Body of pancreas (tissue), 4 donors: ENCODE results near the gene ERI3. TPM values are rescaled to one million over a fixed set of nuclear protein-coding genes. Genes with fewer than 3 reads are reported as not detected.

Experiments
- ATAC-seq: fragments of 150-250 bp; one replicate; pipeline ENCODE4 v1.9.1; 2016
- DNase-seq, 4 donors: peaks; one replicate each; pipeline ENCODE4 v3.0.0-alpha.2; 2019
- H3K27ac ChIP-seq, 4 donors: fragments of 200-600 bp; sonication (generic); 1 replicate in 3 of 4; 2 replicates in 1 of 4; pipeline versions ENCODE4 v1.5.1 to v1.6.1; 2016 to 2019; ENCODE audit warnings: mild to moderate bottlenecking in 1 of 4, mixed read lengths in 1 of 4, moderate library complexity in 1 of 4
- H3K27me3 ChIP-seq, 2 donors: fragments of 200-600 bp; sonication (generic); one replicate each; pipeline ENCODE4 v1.6.0; 2016; ENCODE audit warnings: mild to moderate bottlenecking in 1 of 2
- H3K36me3 ChIP-seq, 2 donors: fragments of 200-600 bp; sonication (generic); replicated peaks in 1 of 2; 2 replicates each; pipeline ENCODE4 v1.5.1; 2016; ENCODE audit warnings: low read depth in 2 of 2; ENCODE audit not compliant: insufficient read depth in 1 of 2
- H3K4me1 ChIP-seq: fragments of 200-600 bp; sonication (generic); one replicate; pipeline ENCODE4 v1.6.0; 2016
- H3K4me3 ChIP-seq, 2 donors: fragments of 200-600 bp; sonication (generic); 1 replicate in 1 of 2; 2 replicates in 1 of 2; pipeline ENCODE4 v1.5.1; 2016 to 2019
- H3K9me3 ChIP-seq, 3 donors: fragments of 200-600 bp; sonication (generic); 1 replicate in 2 of 3; 2 replicates in 1 of 3; pipeline ENCODE4 v1.5.1; 2016
- CTCF ChIP-seq, 7 experiments: fragments of 450-650 bp in 4 of 7; fragments of 200-600 bp in 3 of 7; sonication (generic) in 3 of 7; IDR thresholded peaks; one replicate each; pipeline ENCODE4 v1.5.1; 2016 to 2019; ENCODE audit warnings: antibody characterized with exemption in 7 of 7
- POLR2A ChIP-seq, 3 donors: fragments of 450-650 bp; IDR thresholded peaks; one replicate each; pipeline ENCODE4 v1.6.1; 2016; ENCODE audit warnings: antibody characterized with exemption in 3 of 3, mild to moderate bottlenecking in 2 of 3
- WGBS, 2 donors: methylation state at CpG; one replicate each; pipeline ENCODE4 v1.1.5; 2017; 5-methylcytosine and 5-hydroxymethylcytosine counted together
- intact Hi-C: fragments of 100-400 bp; cut with DNase I; formaldehyde crosslinking; loops from one replicate; pipeline ENCODE4 v1.15.1; 2023
- total RNA-seq, 2 donors: library from RNA; depleted of rRNA; stranded (reverse); fragments of >200 nt; gene quantifications; one replicate each; pipeline ENCODE4 v1.1.0, GENCODE V29; 2016

ERI3 gene
- total RNA-seq, 2 donors from 2014 or later: 17.4 to 59.7 TPM

GRCh38 chr1:44256762-44257554 lies 98.1 kb downstream of the ERI3 start:
- DNase-seq (no peak), ATAC-seq (no peak)
- Histone ChIP-seq H3K36me3 (no peaks in the 10 kb centered on the region), H3K9me3 (no peaks in the 10 kb centered on the region), H3K4me1 (no peaks in the 10 kb centered on the region), H3K27ac (no peak overlapping the region), H3K4me3 (no peak overlapping the region), H3K27me3 (no peaks in the 10 kb centered on the region)
- TF ChIP-seq CTCF (IDR thresholded peaks at IDR 0.05) (no peak), POLR2A (IDR thresholded peaks at IDR 0.05) (no peak)
- 91 to 93% methylated on average over 10 of the region's 10 CpGs for whole genome bisulfite sequencing, 2 donors
- intact Hi-C loops: no loop called here

GRCh38 chr1:44254392-44254910 lies 100.6 kb downstream of the ERI3 start:
- no peak for DNase-seq
- Histone ChIP-seq H3K4me3 (no peak overlapping the region), H3K27ac (no peak overlapping the region), H3K4me1 (no peaks in the 10 kb centered on the region), H3K9me3 (no peaks in the 10 kb centered on the region), H3K36me3 (no peaks in the 10 kb centered on the region), H3K27me3 (no peaks in the 10 kb centered on the region)
- WGBS, 2 donors: 92 to 97% methylated on average over 4 of the region's 4 CpGs
- no peak for TF ChIP-seq POLR2A (IDR thresholded peaks at IDR 0.05)
- TF ChIP-seq CTCF (IDR thresholded peaks at IDR 0.05): no peak
- ATAC-seq: no peak
- intact Hi-C loops: no loop called here

DNA sequence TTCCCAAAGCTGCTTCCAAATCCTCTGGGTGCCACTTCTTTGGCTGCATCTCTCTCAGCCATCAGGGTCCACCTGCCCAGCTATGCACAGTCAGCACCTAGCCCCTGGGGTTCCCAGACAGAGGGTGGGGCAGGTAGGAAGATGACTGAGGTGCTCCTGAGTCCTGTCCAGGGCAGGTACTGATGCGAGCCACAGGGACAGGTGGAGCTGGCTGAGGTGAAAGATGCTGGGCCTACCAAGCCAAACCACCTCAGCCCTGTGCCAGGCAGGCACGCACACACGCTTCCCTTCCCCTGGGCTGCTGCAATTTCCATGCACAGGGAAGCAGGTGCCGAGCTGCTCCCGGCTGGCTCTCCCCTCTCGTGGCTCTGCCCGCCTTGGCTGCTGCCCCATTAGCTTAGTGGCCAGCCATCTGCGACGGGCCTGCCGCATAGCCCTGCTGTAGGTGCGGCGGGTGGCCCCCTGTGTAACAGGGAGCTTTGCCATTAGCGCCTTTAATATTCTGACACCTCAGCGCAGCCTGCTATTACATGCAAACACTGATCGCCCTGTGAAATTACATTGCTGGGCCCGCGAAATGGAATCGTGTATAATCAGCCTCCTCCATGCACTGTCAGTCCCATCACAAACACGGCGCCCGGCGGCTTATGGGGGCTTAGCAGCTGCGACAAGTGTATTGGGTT lies 102.9 kb downstream of the ERI3 start:
- no peak overlapping the region for H3K27ac ChIP-seq
- H3K4me1 ChIP-seq: no peaks in the 10 kb centered on the region
- H3K4me3 ChIP-seq: no peak overlapping the region
- no peaks in the 10 kb centered on the region for H3K9me3 ChIP-seq
- no peaks in the 10 kb centered on the region for H3K27me3 ChIP-seq
- ATAC-seq (no peak), DNase-seq (no peak)
- TF ChIP-seq CTCF (IDR thresholded peaks at IDR 0.05): no peak
- TF ChIP-seq POLR2A (IDR thresholded peaks at IDR 0.05): no peak
- WGBS, 2 donors: 96 to 97% methylated on average over 16 to 23 of the region's 23 CpGs
- H3K36me3 ChIP-seq: no peaks in the 10 kb centered on the region
- intact Hi-C loops: no loop called here

- TF ChIP-seq POLR2A (IDR thresholded peaks at IDR 0.05) (no peak), CTCF (IDR thresholded peaks at IDR 0.05) (no peak)
- H3K4me3 ChIP-seq: no peak overlapping the region
- ATAC-seq (no peak), DNase-seq (no peak)
- no peaks in the 10 kb centered on the region for H3K9me3 ChIP-seq
- H3K36me3 ChIP-seq: no peaks in the 10 kb centered on the region
- 88 to 91% methylated on average over 1 of the region's 1 CpG for WGBS, 2 donors
- H3K4me1 ChIP-seq: no peaks in the 10 kb centered on the region
- intact Hi-C loops: no loop called here
- H3K27ac ChIP-seq: no peak overlapping the region
- no peaks in the 10 kb centered on the region for H3K27me3 ChIP-seq
Measured at GRCh38 chr1:44251486-44251885, 103.6 kb downstream of the ERI3 start.
